SHP77 treated with DMSO at 0.1 percent for 48 hours (cell line): Measurements from ENCODE around the gene MBD5.

ENCODE experiments used
- DNase-seq: peaks from one replicate; lab custom pipeline; 2025; lab: John Stamatoyannopoulos, UW

MBD5 gene

GRCh38 chr2:148475626-148476025 lies 454.7 kb downstream of the MBD5 start:
- no peak for DNase-seq

- no peak for DNase-seq
These were observed 458.5 kb downstream of the MBD5 start for GRCh38 chr2:148479398-148479797.

DNA sequence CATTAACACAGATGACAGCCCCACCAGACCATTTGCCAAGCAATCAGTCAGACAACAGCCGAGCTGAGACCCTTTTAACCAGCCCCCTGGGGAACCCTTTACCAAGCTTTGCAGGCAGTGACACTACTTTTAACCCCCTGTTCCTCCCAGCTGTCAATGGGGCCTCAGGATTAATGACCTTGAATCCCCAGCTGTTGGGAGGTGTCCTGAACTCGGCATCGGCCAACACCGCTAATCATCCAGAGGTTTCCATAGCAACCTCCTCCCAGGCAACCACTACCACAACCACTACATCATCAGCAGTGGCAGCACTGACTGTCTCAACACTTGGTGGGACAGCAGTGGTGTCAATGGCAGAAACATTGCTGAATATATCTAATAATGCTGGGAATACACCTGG lies 462.8 kb downstream of the MBD5 start:
- no peak for DNase-seq

- no peak for DNase-seq
These were observed 463.2 kb downstream of the MBD5 start for GRCh38 chr2:148484066-148484465.

DNA sequence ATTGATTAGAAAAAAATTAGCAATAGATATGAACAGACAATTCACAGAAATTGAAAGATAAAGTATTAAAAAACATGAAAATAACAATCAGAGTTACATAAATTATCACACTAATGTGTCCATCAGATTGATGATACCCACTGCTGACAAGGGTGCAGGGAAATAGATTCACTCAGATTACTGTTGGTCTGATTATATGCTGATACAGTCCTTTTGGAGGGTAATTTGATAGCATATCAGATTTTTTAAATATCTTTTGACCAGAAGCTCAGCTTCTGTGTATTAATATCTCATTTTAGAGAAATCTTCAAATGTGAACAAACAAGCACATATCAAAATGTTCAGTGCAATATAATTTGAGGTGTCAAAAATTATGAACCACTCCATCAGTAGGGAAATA lies 465.8 kb downstream of the MBD5 start:
- DNase-seq: no peak

DNA sequence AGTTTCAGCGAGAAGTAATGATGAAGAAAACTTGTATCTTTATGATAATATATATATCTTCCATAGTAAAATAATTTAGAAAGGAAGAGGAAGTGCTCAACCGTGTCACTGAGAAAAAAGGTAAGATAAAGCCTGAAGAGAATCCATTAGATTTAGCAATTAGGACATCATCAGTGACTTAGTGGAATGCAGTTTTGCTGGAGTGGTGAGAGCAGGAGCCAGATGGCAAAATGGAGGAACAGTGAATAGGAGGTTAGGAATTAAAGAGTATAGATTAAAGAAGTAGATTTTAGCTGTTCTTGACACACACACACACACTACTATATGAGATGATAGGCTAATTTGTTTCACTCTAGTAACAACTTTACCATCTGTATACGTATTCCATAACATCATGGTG lies 466.5 kb downstream of the MBD5 start:
- no peak for DNase-seq

DNA sequence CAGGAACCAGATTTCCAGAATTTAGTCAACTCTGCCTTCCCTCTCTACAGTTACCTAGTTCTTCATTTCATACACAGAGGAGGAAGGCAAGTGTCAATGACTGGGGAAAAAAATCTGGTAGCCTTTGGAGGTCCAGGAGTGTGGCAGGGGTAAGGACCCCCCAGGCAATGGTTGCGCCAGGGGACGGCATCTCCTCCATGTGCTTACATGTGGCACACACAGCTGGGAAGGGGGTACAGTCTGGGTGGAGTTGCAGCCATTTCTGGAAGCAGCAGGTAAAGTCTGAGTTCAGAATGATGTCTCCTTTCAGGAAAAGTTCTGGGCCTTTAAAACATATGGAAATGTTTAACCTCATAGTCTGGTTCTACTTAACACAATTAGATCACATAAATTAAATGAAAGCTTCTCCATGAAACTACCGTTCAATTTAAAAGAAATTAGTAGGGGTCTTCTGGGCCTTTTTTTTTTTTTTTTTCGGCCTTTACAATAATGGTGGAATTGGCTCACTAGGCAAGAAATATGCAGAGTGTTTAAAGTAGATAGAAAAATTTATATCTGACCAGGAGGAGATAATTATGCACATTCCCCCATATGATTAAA lies 470.0 kb downstream of the MBD5 start:
- DNase-seq: no peak

DNA sequence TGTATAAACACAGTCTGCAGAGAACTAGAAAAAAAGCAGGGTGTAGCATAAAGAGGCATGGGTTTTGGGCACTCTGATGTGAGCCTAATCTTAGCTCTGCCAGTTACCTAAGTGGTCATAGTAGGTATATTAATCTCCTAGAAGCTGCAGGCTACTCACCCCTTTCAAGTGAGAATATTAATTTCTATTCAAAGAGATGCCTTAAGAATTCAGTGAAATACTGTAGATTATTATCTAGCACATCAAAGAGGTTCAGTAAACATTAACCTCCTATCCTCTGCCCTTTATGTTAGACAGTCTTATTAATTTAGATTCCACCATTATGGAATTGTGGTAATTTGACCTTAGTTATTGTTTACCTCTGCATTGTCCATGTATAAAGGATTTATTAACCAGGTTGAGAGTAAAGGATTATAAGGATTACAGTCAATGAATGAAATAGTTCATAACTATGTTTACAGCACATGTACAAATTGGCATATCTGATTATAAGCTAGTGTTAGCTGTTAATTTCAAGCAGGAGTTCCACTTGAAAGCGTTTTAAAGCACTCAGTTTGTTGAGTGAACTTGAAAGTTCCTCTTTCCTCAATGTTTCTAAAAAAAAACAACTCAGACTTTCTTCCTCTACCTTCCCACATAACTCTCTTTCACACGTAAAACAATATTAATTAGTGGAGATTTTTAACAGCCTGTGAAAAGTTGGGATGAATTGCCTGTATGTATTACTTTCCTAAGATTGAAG lies 473.1 kb downstream of the MBD5 start:
- no peak for DNase-seq

GRCh38 chr2:148495586-148495985 lies 474.7 kb downstream of the MBD5 start:
- DNase-seq: no peak

GRCh38 chr2:148501545-148501944 lies 480.7 kb downstream of the MBD5 start:
- DNase-seq: no peak

- DNase-seq: no peak
These were observed 482.6 kb downstream of the MBD5 start for GRCh38 chr2:148503516-148503915.

- no peak for DNase-seq
These were observed 487.1 kb downstream of the MBD5 start for GRCh38 chr2:148507970-148508369.

- no peak for DNase-seq
These were observed 488.0 kb downstream of the MBD5 start for GRCh38 chr2:148508878-148509287.

GRCh38 chr2:148509288-148509902 lies 488.5 kb downstream of the MBD5 start:
- DNase-seq: peak; percentile 34

DNA sequence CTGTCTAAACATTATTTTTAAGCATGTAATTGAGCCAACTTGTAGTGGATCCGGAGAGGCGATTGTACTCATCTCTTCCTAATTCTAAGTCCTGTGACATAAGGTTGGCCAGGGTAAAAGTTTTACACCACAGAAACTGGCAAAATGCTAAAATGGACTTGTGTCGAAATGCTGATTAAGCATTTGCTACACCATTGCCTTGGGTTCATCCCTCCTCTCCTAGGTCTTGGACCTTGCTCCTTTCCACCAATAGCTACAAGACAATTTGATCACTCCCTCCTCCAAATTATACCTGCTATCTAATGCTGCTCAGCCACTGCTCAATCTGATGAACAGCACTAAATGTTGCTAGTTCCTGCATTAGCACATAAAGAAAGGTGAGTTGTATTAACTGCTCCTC lies 491.0 kb downstream of the MBD5 start:
- no peak for DNase-seq

GRCh38 chr2:148512501-148512900 lies 491.6 kb downstream of the MBD5 start:
- no peak for DNase-seq

GRCh38 chr2:148513427-148513826 lies 492.5 kb downstream of the MBD5 start:
- no peak for DNase-seq

- no peak for DNase-seq
These were observed 494.2 kb downstream of the MBD5 start for GRCh38 chr2:148515120-148515519.

DNA sequence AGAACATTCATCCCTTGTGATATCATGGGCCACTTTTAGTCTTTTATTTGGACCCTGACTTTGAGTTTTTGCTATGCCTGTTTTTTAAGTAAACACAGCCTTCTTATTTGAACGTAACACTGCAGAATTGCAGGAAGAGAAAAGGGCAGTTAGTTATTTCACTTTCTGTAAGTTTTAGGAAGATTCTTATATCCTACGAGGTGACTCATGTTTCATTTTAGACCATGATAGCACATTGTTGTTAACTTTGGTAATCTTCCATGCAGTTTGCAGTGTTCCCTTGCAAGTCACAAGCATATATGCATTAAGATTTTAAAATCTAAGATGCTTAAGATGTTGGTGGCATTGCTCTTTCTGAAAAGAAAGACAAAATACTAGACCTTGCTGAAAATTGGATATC lies 495.1 kb downstream of the MBD5 start:
- no peak for DNase-seq

- DNase-seq: no peak
These were observed 496.4 kb downstream of the MBD5 start for GRCh38 chr2:148517296-148517695.

GRCh38 chr2:148517822-148518221 lies 496.9 kb downstream of the MBD5 start:
- DNase-seq: no peak

- no peak for DNase-seq
These were observed 498.1 kb downstream of the MBD5 start for GRCh38 chr2:148519013-148519412.

- no peak for DNase-seq
These were observed 500.3 kb downstream of the MBD5 start for GRCh38 chr2:148521181-148521580.

DNA sequence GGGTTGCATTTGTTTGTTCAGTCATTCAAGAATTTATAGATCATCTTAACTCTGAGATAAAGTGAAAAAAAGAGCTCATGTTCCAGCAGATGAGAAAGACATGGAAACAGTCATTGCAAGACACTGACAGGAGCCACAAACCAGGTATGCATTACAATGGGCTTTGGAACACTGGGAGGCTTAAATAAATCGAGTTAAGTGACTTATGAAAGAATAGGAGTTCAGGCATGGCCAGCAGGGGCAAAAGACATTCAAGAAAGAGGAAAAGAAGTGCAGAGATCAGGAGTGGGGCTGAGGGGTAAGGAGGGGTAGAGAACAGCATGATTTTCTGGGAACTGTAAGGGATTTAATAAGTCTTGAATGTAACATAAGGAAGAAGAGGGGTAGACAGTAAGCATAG lies 502.4 kb downstream of the MBD5 start:
- no peak for DNase-seq
